Stimulated activated CD4-positive, alpha-beta T cell treated with anti-CD3 and anti-CD28 coated beads, Interleukin-12 subunit alpha, Interleukin-12 subunit beta, amount 100 ng/mL, for 24 hours (primary cell): ENCODE measurements around the gene TFDP1.

ENCODE experiments used
- DNase-seq, 2 experiments: peaks; one replicate each; pipeline ENCODE4 v3.0.0-alpha.2; 2020; ENCODE audit warnings: low read depth in 2 of 2

Gene TFDP1

DNA sequence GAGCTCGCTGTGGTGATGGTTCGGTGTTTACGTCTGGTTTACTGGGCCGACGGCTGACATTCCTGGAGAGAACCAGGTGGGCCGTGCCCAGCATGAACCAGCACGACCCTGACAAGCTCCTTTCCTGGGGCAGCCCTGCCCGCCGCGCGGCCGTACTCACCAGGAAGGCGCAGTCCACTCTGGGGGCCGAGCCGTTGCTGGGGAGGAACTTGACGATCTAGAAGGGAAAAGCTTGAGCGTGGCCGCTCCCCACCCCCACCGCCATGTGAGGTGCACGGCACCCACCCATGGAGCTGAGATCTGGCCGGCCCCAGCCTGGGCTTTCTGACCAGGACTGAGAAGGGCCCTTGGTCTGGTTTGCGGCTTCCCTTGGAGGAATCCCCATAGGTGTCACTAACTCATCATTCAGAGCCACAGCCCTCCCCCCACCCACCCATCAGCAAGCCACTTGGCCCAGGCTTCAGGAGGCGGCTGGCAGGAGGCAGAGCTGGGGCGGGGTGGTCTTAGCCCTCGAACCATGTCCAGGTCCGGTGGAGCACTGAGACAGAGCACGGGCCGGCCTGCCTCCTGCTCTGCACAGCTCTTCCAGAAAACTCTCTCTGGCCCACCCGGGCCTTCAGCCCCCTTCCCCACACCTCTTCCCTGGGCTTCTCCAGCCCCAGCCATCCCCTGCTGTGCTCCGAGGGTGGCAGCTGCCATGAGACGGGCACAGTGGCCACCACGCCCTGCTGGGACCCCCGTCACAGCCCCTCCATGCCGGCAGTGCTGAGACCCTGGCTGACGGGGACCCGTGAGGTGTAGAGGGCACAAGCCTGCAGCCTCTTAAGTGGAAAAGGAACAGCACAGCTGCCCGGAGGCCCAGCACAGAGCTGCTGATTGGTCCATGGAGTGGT is 67.2 kb downstream of the TFDP1 start:
- DNase-seq: no peak

DNA sequence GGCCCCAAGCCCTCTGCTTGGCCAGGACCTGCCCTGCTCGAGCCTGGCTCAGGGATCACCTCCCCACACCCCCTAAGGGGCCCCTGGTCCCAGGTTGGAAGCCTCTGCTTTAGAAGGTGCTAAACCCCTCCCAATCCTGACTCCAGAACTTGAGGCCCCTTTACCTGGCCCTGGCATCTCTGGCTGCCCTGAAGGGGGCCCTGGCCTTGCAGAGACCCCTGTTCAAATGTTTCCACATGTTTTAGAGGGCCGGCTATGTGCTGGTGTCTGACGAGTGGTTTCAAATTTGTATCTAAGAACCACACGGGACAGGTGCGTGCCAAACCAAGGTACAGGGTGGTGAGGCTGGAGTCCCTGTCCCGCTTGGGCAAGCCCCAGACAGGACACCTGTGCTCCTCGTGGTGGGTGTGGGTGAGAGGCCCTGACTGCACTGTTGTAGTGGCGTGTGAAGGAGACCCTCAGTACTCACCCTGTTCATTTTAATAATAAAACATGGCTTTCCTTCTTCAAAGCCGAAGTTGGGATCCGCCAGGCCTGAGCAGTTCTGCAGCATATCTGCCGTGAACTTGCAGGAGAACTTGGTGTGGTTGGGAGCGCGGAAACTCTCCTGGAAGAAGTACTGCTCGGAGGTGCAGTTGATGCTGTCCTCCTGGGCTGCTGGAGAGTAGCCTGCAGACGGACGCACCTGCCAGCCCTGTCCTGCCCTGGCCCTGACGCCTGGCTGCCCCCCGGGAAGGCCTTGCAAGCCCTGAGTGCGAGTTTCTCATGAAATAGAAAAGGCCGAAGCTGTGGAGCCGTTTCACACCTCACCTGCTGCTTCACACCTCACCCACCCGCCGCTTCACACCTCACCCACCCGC is 68.1 kb downstream of the TFDP1 start:
- DNase-seq: no peak

DNA sequence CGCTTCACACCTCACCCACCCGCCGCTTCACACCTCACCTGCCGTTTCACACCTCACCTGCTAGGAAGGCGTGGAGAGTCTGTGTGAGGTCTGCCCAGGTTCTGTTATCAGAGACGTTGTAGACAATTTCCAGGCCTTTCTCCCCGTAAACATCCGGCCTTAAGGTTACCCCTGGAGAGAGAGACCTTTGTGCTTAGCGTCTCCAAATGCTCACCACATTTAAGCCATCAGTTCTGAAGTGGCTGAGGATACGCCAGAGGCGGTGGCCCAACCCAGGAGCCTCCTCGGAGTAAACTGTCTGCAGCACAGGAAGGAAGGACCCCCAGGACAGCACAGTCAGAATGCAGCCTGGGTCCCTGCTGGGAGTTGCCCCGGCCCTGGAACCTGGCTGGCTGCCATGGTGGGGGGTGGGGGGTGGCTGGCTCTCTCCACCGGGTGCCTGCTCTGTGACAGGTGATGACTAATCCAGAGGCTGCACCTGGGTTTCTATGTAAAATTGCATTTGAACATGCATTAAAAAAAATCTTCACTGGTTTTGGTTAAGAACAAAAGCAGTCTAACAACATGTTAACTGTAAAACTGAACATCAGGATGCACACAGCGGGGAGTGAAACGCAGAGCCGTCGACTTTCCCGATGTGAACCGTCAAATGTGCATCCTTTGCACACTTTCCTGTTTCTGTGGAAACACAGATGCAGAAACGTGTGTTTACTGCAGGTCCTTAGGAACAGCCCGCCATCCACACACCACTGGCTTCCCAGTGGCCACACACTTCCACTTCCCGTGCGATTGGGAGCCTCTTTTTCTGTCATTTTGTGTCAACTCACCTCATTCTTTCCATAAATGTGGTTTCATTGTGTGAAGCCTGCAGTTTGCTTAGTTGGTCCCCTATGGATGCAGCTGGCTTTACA is 69.0 kb downstream of the TFDP1 start:
- no peak for DNase-seq

DNA sequence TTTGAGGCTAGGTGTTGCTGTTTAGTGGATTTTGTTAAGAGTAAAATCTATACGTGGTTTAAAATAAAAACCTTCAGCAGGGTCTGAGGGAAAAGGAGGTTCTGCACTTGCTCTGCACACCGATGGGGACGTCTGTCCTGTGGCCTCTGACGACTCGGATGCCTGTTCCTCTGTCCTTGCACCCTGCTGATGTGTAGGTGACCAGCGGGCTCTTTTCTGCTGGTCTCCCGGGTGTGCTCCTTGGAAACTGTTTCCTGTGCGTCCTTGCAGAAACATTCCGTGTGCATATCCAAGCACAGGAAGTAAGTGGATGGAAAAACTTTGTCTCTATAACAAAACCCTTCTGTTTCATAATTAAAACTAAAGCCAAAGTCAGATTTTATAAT is 69.6 kb downstream of the TFDP1 start:
- DNase-seq: no peak

DNA sequence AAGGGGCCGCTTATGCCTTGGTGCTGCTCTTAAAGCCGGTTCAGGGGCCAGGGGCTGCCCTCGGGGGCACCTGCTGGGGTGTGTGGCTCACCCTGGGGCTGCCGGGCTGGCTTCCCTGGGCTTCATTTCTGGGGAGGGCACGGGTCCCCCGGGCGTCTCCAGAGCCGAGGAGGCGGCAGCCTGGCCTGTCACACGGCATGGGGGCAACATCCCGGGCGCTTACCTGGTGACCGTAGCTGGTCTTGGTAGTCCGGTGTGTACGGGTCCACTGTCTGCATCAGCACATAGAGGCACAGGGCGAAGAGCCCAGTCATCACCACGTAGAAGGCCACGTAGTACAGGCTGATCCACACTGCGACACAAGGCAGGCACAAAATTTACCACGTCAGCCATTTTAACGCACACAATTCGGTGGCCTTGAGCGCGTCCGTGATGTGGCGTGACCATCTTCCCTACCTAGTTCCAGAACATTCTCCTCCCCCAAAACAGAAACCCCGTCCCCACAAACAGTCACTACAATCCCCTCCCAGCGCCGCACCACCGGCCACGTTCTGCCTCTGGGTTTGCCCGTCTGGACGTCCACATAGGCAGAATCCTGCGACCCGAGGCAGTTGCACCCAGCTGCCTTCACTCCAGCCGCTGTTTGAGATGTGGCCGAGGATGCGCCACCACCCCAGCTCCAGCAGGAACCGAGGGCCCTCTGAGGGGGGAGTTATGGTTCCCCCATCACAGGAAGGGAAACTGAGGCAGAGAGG is 70.2 kb downstream of the TFDP1 start:
- no peak for DNase-seq

DNA sequence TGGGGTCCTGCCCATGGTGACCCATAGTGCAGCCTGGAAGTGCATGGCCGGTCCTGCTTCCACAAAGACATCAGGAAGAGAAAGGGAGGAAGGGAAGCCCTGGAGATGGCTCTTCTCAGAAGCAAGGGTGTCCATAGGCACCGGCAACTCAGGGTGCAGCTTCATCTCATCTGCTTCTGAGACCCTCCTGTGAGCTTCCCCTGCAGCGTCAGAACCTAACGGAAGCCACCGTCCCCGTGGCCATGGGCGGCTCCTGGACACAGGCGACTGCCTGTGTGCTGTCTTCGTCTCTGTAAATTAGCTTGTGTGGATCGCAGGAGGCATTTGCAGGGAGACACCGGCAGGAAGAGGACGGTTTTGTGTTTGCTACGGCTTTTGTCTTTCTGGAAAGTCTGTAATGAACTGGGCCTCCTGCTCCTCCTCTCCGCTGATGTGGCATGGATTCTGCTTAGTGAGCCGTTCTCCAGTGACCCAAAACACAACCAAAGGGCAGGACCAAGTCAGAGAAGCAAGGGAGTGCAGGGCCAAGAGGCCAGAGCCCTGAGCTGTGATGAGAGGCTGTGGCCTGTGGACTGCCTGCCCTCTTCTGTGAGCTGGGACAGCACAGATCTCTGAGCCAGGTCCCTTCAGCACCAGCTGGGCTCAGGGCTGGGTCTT is 70.9 kb downstream of the TFDP1 start:
- no peak for DNase-seq

DNA sequence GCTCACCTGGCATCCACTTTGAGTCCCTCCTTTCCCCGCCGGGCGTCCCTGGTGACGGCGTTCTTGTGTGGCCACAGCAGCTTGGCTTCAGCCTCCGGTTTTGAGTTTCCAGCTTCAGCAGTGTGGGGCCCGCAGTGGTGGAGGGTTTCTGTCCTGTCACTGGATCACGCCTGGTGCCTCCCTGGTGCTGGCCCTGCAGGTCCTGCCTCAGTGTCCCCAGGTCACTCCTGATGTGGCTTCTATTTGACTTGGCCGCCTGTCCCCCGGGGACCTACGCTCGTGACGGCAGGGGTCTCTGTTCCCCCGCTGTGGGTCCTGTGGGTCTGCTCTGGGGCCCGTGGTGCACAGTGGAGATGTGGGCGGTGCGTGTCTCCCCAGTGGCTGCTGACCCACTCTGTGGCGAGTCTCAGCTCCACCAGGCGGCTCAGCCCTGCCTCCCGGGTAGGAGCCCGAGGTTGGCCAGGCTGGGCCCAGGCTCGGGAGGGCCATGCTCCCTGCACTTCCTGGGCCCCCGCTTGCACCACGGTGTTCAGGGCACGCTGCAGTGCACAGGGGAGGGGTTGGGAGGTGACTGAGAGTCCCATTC is 71.5 kb downstream of the TFDP1 start:
- no peak for DNase-seq

DNA sequence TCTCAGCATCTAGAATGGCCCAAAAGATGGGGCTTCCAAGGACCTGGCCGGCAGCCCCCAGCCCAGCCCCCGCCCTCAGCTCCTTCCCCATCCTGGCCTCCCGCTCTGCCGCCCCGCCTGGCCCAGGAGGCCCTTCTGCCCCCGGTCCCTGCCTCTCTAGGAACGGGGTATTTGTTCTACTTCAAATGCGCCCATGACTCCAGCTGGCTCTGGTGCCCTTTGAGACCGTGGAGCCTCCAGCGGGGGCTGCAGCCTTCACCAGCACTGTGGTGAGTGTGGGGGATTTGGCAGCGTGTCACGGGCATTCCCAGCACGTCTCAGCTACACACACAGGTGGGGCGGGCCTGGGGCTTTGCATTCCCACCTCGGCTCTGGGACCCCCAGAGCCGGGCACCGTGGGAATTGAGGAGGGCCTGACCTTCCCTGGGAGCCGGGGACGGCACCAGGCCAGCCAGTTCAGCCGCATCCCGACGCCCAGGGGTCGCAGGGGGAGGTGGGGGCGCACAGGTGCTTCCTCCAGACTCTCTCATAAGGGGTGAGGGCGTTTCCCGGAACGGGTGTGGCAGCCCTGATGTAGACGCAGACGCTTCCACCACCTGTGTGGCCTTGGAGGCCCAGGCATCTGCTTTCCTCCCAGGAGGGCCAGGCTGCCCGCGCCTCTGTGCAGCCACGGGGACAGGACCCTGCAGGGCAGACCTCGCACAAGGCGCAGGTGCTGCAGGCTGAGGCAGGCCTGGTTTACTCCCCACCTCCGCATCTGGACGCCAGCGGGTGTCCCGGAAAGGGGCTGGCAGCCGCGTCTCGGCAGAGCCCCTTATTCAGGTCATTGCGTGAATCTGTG is 72.5 kb downstream of the TFDP1 start:
- no peak for DNase-seq

DNA sequence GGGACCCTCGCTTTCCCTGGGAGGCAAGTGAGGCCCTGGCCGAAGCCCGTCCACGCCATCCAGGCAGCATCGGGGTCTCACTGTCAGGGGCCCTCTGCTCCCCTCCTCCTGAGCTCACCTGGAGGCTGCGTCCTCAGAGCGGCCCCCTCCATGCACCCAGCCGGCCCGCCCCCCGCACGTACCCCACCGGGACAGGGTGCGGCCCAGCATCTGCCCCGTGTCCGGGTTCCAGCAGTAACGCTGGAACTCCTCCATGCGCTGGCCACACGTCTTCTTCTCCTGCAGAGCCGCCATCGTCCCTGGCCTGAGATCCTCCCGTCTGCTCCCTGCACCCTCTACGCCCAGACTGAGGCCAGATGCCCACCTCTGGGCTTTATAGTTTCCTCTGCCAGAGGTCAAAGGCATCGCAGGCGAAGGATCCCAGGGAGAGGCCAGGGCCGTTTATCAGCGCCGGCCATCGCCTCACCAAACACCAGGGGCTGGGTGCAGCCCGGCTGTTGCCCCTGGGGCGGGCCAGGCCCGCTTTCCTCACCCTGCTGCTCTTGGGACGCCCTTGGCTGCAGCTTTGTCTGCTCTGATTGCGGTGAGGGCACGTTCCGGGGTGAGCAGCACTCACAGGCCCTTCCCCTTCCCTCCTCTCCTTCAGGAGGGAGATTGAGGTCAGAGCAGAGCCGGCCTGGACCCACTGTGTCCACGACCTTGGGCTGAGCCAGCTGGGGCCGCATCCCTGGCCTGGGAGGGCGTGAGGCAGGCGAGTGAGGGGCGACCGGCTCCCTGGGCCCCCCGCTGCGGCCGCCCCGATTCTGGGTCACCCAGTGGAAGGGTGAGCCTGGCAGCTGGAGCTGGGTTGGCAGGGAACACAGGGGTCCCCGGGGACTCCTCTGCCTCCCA is 73.5 kb downstream of the TFDP1 start, which contains the start of gene ATP4B:
Gene ATP4B, minus strand, starts transcription at position 348 of the 891 bp plus-strand sequence. Its CDS starts 54 bp downstream, at position 294.
- DNase-seq: no peak

DNA sequence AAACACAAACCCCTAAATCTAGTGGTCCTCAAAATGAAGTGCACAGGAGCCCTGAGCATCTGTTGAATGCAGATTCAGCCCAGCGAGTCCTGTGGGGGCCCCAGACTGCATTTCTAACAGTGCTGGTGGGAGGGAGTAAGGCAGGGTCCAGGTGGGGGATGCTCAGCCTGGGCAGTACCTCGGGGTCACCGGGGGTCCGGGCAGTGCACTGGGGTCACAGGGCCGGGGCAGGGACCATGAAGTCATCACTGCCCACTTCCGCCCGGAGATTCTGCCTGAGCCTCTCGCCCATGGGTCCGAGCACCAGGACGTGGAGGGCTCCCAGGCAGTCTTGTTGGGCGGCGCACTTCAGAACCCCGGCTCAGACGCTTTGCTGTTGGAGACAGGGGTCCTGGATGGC is 74.3 kb downstream of the TFDP1 start:
- DNase-seq: no peak

DNA sequence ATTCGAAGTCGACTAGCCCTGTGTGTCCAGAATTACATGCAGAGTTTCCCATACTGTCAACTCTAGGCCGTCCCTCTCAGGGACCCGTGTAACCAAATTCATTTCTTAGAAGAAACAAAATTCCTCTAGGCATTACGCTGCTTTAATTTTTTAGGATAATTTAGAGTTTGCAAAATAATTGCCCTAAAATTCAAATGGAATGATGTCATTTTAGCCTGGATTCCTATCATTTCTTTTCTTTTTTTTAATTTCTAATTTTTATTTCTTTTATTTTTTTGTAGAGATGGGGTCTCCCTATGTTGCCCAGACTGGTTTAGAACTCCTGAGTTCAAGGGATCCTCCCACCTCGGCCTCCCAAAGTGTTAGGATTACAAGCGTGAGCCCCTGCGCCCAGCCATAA is 74.8 kb downstream of the TFDP1 start:
- no peak for DNase-seq

DNA sequence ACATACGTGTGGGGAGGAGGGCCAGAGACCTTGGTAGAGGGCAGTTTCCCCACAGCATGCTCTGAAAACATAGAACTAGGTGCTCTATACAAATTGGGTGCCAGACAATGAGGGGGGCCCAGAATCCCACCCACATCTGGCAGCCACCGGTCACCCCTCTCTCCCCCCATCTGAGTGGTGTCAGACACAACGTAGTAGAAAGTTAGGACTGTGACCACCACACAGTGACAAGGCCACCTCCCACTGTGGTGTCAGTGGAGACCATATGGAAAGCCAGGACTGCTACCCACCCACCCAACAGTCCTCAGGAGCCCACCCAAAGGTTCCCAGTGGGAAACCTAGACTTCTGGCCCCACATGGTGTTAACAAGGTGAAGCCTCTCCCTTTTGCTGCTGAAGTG is 75.5 kb downstream of the TFDP1 start:
- no peak for DNase-seq

DNA sequence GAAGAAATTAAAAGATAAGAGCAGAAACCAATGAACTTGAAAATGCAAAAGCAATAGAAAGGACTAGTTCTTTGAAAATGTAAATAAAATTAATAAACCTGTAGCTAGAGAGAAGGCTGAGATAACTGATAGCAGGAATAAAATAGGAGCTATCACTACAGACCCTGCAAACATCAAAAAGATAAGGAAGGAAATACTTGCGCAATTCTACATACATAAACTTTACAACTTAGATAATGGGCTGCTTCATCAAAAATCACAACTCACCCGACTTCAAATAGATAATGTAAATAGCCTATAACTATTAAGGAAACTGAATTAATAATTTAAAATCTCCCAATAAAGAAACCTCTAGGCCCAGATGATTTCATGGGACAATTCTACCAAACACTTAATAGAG is 77.0 kb downstream of the TFDP1 start:
- no peak for DNase-seq

DNA sequence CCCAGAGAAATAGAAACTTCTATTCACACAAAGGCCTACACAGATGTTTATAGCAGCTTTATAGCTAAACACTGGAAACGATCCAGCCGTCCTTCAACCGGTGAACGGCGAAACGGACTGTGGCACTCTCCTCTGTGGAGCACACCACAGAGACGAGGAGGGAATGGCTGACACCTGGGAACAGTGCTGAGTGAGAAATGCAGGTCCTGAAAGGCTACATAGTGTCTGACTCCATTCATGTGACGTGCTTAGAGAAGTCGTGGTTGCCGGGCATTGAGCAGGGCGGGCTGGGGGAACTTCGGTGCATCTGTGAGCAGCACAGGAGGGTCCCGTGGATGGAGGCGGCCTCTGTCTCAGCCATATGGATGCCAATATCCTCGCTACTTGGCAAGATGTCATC is 79.4 kb downstream of the TFDP1 start:
- DNase-seq: no peak

DNA sequence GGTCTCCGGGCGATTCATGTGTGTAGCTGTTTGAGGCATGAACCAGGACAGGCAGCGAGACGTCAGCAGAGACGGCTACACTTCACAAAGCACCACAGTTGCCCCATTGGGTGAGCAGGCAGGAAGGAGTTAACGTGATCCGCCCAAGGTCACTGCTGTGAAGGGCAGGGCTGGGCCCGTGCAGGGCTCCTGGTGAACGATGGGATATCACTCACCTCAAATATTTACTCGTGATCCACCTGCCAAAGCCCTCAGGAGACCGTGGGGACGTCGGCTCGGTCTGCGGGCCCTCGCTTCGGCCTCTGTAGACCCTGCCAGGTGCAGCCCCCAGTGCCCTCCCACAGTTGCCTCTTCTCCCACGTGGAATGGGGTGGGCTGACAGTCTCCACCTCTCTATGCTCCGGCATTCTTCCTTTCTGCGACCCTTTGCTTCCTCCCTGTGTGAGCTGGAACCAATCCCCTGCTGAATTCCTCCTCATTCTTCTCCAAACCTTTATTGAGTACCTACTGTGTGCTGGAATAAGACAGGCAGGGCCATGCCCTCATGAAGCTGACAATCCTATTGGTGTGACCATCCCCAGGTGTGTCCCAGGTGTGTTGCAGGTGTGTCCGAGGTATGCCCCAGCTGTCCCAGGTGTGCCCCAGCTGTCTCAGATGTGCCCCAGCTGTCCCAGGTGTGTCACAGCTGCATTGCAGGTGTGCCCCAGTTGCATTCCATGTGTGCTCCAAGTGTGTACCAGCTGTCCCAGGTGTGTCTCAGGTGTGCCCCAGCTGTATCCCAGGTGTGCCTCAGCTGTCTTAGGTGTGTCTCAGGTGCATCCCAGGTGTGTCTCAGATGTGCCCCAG is 80.4 kb downstream of the TFDP1 start:
- no peak for DNase-seq

DNA sequence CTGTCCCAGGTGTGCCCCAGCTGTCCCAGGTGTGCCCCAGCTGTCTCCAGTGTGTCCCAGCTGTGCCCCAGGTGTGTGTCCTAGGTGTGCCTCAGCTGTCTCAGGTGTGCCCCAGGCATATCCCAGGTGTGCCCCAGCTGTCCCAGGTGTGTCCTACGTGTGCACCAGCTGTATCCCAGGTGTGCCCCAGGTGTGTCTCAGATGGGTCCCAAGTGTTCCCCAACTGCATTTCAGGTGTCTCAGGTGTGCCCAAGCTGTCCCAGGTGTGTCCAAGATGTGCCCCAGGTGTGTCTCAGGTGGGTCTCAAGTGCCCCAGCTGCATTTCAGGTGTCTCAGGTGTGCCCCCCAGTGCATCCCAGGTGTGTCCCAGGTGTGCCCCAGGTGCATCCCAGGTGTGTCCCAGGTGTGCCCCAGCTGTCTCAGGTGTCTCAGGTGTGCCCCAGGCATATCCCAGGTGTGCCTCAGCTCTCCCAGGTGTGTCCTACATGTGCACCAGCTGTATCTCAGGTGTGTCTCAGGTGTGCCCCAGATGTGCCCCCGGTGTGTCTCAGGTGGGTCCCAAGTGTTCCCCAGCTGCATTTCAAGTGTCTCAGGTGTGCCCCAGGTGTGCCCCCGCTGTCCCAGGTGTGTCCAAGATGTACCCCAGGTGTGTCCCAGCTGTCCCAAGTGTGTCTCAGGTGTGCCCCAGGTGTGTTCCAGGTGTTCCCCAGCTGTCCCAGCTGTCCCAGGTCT is 81.2 kb downstream of the TFDP1 start:
- DNase-seq: no peak

DNA sequence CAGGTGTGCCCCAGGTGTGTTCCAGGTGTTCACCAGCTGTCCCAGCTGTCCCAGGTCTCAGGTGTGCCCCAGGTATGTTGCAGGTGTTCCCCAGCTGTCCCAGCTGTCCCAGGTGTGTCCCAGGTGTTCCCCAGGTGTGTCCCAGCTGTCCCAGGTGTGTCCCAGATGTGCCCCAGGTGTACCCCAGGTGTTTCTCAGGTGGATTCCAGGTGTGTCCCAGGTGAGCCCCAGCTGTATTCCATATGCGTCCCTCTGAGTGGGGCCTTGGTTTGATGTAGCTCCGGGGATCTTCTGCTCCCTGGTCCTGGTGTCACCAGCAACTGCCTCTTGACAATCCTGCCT is 81.7 kb downstream of the TFDP1 start:
- no peak for DNase-seq
